Measurements from ENCODE around the gene ST6GALNAC5. TPM values are rescaled to one million over a fixed set of nuclear protein-coding genes. Genes with fewer than 3 reads are reported as not detected.

Gene ST6GALNAC5
- total and polyA plus RNA-seq, 2 experiments from 2014 or later: 4.1 to 19.2 TPM

DNA sequence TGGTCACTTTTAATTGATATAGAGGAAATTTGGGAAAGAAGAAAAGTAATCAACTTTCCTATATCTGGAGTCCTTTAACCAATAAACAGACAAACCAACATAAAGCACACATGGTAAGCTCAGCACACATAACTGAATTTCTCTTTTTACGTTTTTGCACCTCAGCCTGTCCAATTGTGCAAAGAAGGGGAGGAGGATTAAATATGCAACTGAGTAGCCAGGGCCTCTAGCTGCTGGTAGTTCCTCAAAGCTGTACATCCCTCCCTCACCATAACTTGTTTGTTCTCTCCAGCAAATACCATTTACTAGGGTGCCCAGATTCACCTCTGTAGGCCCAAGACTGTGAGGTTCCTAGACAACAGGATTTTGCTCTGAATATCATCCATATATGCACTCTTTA is 25.4 kb downstream of the ST6GALNAC5 start:
- no peaks in the 10 kb centered on the region for H3K79me2 ChIP-seq (replicated peaks; ENCODE audit: insufficient read depth)
- no peaks in the 10 kb centered on the region for H4K20me1 ChIP-seq (replicated peaks; ENCODE audit: insufficient read depth)
- 0 out of 2 replicates have a peak, but pooled peaks cover 3% of the 10 kb centered on the region for H3K9me2 ChIP-seq (ENCODE audit: insufficient read depth)
- H3F3A ChIP-seq (replicated peaks; ENCODE audit: low read depth): no peaks in the 10 kb centered on the region
- ATAC-seq (no peak), DNase-seq (ENCODE audit: low spot score) (no peak)
- no peak overlapping the region for H3K4me3 Mint-ChIP-seq
- peaks cover 3% of the 10 kb centered on the region for H3K27me3 Mint-ChIP-seq (ENCODE audit: insufficient read depth, low read depth, poor library complexity)
- H3K36me3 ChIP-seq (ENCODE audit: insufficient read depth): no peaks in the 10 kb centered on the region
- no peaks in the 10 kb centered on the region for H3K4me1 ChIP-seq (ENCODE audit: insufficient read depth)
- peaks cover 4% of the 10 kb centered on the region; the same call in 2 of the 3 replicates for H3K36me3 Mint-ChIP-seq (ENCODE audit: low read depth)
- peaks cover 3% of the 10 kb centered on the region; the same call in 2 of the 3 replicates for H3K9me3 Mint-ChIP-seq
- H3K4me3 ChIP-seq: no peak overlapping the region
- no peak overlapping the region for H3K27ac Mint-ChIP-seq
- H2AFZ ChIP-seq: no peak overlapping the region
- TF ChIP-seq STAT1 (IDR thresholded peaks at IDR 0.05; ENCODE audit: unreplicated experiment): no peak
- TF ChIP-seq ZNF114 (CRISPR knock-in tag; IDR thresholded peaks at IDR 0.05): no peak
- TF ChIP-seq, protein P1, sequence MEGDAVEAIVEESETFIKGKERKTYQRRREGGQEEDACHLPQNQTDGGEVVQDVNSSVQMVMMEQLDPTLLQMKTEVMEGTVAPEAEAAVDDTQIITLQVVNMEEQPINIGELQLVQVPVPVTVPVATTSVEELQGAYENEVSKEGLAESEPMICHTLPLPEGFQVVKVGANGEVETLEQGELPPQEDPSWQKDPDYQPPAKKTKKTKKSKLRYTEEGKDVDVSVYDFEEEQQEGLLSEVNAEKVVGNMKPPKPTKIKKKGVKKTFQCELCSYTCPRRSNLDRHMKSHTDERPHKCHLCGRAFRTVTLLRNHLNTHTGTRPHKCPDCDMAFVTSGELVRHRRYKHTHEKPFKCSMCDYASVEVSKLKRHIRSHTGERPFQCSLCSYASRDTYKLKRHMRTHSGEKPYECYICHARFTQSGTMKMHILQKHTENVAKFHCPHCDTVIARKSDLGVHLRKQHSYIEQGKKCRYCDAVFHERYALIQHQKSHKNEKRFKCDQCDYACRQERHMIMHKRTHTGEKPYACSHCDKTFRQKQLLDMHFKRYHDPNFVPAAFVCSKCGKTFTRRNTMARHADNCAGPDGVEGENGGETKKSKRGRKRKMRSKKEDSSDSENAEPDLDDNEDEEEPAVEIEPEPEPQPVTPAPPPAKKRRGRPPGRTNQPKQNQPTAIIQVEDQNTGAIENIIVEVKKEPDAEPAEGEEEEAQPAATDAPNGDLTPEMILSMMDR (conservative IDR thresholded peaks at IDR 0.05; ENCODE audit: low read depth in 2 of 2): no peak
- TF ChIP-seq, protein P2, sequence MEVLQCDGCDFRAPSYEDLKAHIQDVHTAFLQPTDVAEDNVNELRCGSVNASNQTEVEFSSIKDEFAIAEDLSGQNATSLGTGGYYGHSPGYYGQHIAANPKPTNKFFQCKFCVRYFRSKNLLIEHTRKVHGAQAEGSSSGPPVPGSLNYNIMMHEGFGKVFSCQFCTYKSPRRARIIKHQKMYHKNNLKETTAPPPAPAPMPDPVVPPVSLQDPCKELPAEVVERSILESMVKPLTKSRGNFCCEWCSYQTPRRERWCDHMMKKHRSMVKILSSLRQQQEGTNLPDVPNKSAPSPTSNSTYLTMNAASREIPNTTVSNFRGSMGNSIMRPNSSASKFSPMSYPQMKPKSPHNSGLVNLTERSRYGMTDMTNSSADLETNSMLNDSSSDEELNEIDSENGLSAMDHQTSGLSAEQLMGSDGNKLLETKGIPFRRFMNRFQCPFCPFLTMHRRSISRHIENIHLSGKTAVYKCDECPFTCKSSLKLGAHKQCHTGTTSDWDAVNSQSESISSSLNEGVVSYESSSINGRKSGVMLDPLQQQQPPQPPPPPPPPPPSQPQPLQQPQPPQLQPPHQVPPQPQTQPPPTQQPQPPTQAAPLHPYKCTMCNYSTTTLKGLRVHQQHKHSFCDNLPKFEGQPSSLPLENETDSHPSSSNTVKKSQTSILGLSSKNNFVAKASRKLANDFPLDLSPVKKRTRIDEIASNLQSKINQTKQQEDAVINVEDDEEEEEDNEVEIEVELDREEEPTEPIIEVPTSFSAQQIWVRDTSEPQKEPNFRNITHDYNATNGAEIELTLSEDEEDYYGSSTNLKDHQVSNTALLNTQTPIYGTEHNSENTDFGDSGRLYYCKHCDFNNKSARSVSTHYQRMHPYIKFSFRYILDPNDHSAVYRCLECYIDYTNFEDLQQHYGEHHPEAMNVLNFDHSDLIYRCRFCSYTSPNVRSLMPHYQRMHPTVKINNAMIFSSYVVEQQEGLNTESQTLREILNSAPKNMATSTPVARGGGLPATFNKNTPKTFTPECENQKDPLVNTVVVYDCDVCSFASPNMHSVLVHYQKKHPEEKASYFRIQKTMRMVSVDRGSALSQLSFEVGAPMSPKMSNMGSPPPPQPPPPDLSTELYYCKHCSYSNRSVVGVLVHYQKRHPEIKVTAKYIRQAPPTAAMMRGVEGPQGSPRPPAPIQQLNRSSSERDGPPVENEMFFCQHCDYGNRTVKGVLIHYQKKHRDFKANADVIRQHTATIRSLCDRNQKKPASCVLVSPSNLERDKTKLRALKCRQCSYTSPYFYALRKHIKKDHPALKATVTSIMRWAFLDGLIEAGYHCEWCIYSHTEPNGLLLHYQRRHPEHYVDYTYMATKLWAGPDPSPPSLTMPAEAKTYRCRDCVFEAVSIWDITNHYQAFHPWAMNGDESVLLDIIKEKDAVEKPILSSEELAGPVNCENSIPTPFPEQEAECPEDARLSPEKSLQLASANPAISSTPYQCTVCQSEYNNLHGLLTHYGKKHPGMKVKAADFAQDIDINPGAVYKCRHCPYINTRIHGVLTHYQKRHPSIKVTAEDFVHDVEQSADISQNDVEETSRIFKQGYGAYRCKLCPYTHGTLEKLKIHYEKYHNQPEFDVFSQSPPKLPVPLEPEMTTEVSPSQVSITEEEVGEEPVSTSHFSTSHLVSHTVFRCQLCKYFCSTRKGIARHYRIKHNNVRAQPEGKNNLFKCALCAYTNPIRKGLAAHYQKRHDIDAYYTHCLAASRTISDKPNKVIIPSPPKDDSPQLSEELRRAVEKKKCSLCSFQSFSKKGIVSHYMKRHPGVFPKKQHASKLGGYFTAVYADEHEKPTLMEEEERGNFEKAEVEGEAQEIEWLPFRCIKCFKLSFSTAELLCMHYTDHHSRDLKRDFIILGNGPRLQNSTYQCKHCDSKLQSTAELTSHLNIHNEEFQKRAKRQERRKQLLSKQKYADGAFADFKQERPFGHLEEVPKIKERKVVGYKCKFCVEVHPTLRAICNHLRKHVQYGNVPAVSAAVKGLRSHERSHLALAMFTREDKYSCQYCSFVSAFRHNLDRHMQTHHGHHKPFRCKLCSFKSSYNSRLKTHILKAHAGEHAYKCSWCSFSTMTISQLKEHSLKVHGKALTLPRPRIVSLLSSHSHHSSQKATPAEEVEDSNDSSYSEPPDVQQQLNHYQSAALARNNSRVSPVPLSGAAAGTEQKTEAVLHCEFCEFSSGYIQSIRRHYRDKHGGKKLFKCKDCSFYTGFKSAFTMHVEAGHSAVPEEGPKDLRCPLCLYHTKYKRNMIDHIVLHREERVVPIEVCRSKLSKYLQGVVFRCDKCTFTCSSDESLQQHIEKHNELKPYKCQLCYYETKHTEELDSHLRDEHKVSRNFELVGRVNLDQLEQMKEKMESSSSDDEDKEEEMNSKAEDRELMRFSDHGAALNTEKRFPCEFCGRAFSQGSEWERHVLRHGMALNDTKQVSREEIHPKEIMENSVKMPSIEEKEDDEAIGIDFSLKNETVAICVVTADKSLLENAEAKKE (CRISPR knock-in tag; IDR thresholded peaks at IDR 0.05): no peak
- TF ChIP-seq JUNB (IDR thresholded peaks at IDR 0.05; ENCODE audit: unreplicated experiment): no peak
- no peak overlapping the region for H3K27ac ChIP-seq (ENCODE audit: low read depth)
- no peaks in the 10 kb centered on the region for H3K4me1 Mint-ChIP-seq
- no peaks in the 10 kb centered on the region for H3K27me3 ChIP-seq (ENCODE audit: insufficient read depth)
- H3K4me2 ChIP-seq: no peak overlapping the region
